ENCODE measurements around the gene EN2.

Gene EN2

GRCh38 chr7:155484483-155485399, 26.8 kb downstream of the EN2 start:
- no peak overlapping the region for H3K27ac ChIP-seq (ENCODE audit: low read length)
- TF ChIP-seq, protein P1, sequence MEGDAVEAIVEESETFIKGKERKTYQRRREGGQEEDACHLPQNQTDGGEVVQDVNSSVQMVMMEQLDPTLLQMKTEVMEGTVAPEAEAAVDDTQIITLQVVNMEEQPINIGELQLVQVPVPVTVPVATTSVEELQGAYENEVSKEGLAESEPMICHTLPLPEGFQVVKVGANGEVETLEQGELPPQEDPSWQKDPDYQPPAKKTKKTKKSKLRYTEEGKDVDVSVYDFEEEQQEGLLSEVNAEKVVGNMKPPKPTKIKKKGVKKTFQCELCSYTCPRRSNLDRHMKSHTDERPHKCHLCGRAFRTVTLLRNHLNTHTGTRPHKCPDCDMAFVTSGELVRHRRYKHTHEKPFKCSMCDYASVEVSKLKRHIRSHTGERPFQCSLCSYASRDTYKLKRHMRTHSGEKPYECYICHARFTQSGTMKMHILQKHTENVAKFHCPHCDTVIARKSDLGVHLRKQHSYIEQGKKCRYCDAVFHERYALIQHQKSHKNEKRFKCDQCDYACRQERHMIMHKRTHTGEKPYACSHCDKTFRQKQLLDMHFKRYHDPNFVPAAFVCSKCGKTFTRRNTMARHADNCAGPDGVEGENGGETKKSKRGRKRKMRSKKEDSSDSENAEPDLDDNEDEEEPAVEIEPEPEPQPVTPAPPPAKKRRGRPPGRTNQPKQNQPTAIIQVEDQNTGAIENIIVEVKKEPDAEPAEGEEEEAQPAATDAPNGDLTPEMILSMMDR (IDR thresholded peaks at IDR 0.05; ENCODE audit: low read depth, low read length) = no peak
- TF ChIP-seq EZH2phosphoT487 (IDR thresholded peaks at IDR 0.05; ENCODE audit: low read depth) = no peak
- H3K9ac ChIP-seq (ENCODE audit: low read length) = no peak overlapping the region
- H3K4me1 ChIP-seq (ENCODE audit: low read length) = no peaks in the 10 kb centered on the region
- H3K4me2 ChIP-seq (ENCODE audit: low read length) = no peak overlapping the region
- H3K9me3 ChIP-seq (ENCODE audit: insufficient read depth, low read length) = no peaks in the 10 kb centered on the region
- H3K27me3 ChIP-seq (ENCODE audit: low read depth, low read length) = peaks cover 16% of the 10 kb centered on the region
- no peaks in the 10 kb centered on the region for H4K20me1 ChIP-seq (ENCODE audit: insufficient read depth, low read length)
- H3K4me3 ChIP-seq (ENCODE audit: low read length) = no peak overlapping the region
- H3K79me2 ChIP-seq (ENCODE audit: low read length) = no peaks in the 10 kb centered on the region
- H2AFZ ChIP-seq (ENCODE audit: low read depth, low read length) = no peak overlapping the region
- H3K36me3 ChIP-seq (replicated peaks; ENCODE audit: low read depth, low read length) = no peaks in the 10 kb centered on the region

DNA sequence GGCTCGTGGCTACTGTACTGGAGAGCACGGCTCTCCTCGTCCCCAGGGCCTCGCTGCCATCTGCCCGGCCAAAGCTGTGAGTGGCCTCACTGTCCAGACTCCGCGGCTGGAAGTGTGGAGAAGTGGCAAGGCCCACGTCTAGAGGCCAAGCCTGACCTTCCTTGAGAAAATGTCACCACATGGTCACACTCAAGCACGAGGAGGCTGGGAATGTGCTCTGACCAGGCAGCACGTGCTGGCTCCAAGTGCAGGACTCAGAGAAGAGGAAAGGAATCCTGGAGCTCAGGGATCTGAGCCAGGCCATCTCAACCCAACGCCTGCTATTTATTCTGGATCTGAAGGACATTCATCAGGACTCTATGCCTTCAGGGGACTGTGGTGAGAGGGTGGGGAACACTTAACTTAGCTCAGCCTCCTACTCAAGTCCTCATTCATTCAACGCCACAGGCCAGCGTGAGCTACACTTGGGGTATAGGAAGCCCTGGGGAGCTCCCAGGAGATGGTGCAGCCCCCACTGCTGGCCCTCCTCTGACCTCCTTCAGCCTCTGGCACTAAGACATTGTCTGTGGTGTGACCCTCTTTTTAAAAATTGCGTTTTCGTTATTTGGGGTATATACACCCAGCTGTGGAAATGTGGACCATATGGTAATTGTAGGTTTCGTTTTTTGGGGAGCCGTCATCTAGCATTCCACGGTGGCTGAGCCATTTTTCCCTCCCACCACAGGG, 29.0 kb downstream of the EN2 start:
- Histone ChIP-seq H3K27me3 (ENCODE audit: low read depth, low read length) (peaks cover 18% of the 10 kb centered on the region), H3K9me3 (ENCODE audit: insufficient read depth, low read length) (no peaks in the 10 kb centered on the region), H4K20me1 (ENCODE audit: insufficient read depth, low read length) (no peaks in the 10 kb centered on the region), H3K4me1 (ENCODE audit: low read length) (no peaks in the 10 kb centered on the region), H3K27ac (ENCODE audit: low read length) (no peak overlapping the region), H3K4me3 (ENCODE audit: low read length) (no peak overlapping the region), H3K4me2 (ENCODE audit: low read length) (no peak overlapping the region), H2AFZ (ENCODE audit: low read depth, low read length) (no peak overlapping the region), H3K9ac (ENCODE audit: low read length) (no peak overlapping the region), H3K79me2 (ENCODE audit: low read length) (no peaks in the 10 kb centered on the region), H3K36me3 (replicated peaks; ENCODE audit: low read depth, low read length) (no peaks in the 10 kb centered on the region)
- no peak for TF ChIP-seq EZH2phosphoT487 (IDR thresholded peaks at IDR 0.05; ENCODE audit: low read depth)

- no peaks in the 10 kb centered on the region for H3K4me1 ChIP-seq (ENCODE audit: low read length)
- no peak overlapping the region for H3K27ac ChIP-seq (ENCODE audit: low read length)
- no peaks in the 10 kb centered on the region for H3K36me3 ChIP-seq (replicated peaks; ENCODE audit: low read depth, low read length)
- H3K27me3 ChIP-seq (ENCODE audit: low read depth, low read length) = peaks cover 17% of the 10 kb centered on the region
- H3K9ac ChIP-seq (ENCODE audit: low read length) = no peak overlapping the region
- no peaks in the 10 kb centered on the region for H3K79me2 ChIP-seq (ENCODE audit: low read length)
- no peak overlapping the region for H3K4me2 ChIP-seq (ENCODE audit: low read length)
- no peaks in the 10 kb centered on the region for H3K9me3 ChIP-seq (ENCODE audit: insufficient read depth, low read length)
- H2AFZ ChIP-seq (ENCODE audit: low read depth, low read length) = no peak overlapping the region
- H3K4me3 ChIP-seq (ENCODE audit: low read length) = no peak overlapping the region
- TF ChIP-seq EZH2phosphoT487 (IDR thresholded peaks at IDR 0.05; ENCODE audit: low read depth) = no peak
- TF ChIP-seq, protein P1 (IDR thresholded peaks at IDR 0.05; ENCODE audit: low read depth, low read length) = no peak
- no peaks in the 10 kb centered on the region for H4K20me1 ChIP-seq (ENCODE audit: insufficient read depth, low read length)
Observed at GRCh38 chr7:155487509-155488482, 29.9 kb downstream of the EN2 start.

DNA sequence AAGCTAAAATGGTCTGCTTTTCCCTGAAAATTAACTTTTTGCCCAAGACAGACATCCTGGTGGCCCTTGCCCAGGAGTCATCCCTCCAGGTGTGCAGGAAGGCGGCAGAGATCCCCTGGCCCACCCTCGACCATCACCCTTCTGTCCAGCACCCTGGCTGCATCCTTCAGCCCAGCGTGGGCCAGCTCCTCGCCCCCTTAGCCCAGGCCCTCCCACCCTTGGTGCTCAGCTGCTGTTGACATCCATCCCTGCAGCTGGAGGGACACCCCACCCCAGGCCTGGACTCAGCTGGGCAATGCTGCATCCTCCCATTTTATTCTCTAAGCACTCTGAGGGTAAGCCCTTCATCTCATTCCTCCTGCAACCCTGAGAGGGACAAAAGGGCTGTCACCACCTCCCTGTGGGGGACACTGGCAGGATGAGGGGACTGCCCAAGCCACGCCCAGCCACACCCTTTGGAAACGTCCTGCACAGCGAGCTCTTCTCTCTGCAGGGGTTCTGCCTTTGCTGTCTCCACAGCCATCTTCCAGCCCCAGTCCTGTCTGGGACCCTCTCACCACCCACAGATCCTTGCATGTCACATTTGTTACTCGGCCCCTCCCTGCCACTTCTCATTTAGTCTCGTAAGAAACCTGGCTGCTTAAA, 30.7 kb downstream of the EN2 start:
- peaks cover 20% of the 10 kb centered on the region for H3K27me3 ChIP-seq (ENCODE audit: low read depth, low read length)
- no peaks in the 10 kb centered on the region for H3K4me1 ChIP-seq (ENCODE audit: low read length)
- no peak overlapping the region for H2AFZ ChIP-seq (ENCODE audit: low read depth, low read length)
- no peaks in the 10 kb centered on the region for H3K79me2 ChIP-seq (ENCODE audit: low read length)
- H4K20me1 ChIP-seq (ENCODE audit: insufficient read depth, low read length) = no peaks in the 10 kb centered on the region
- no peaks in the 10 kb centered on the region for H3K9me3 ChIP-seq (ENCODE audit: insufficient read depth, low read length)
- no peak overlapping the region for H3K4me3 ChIP-seq (ENCODE audit: low read length)
- no peak overlapping the region for H3K9ac ChIP-seq (ENCODE audit: low read length)
- no peaks in the 10 kb centered on the region for H3K36me3 ChIP-seq (replicated peaks; ENCODE audit: low read depth, low read length)
- H3K4me2 ChIP-seq (ENCODE audit: low read length) = no peak overlapping the region
- H3K27ac ChIP-seq (ENCODE audit: low read length) = no peak overlapping the region
- TF ChIP-seq EZH2phosphoT487 (IDR thresholded peaks at IDR 0.05; ENCODE audit: low read depth) = no peak
- TF ChIP-seq, protein P1 (IDR thresholded peaks at IDR 0.05; ENCODE audit: low read depth, low read length) = no peak
